ENCODE results near the gene SH3BP2.
"Not testable (repeated sequence)": the region's sequence is repeated elsewhere in the genome, so short reads cannot be mapped to it uniquely, and the experiment has no call there.

The SH3BP2 gene

GRCh38 chr4:2792711-2793585, at the start of gene SH3BP2:
Gene SH3BP2 (plus strand): TSS chr4:2793085. CDS start chr4:2820618, 27,533 bp downstream.
- DNase-seq, result peak; percentile 80

- DNase-seq, result no peak
Observed at GRCh38 chr4:2743518-2744445, 49.1 kb upstream of the SH3BP2 start.

GRCh38 chr4:2744576-2745270, 48.2 kb upstream of the SH3BP2 start:
- no peak for DNase-seq

DNA sequence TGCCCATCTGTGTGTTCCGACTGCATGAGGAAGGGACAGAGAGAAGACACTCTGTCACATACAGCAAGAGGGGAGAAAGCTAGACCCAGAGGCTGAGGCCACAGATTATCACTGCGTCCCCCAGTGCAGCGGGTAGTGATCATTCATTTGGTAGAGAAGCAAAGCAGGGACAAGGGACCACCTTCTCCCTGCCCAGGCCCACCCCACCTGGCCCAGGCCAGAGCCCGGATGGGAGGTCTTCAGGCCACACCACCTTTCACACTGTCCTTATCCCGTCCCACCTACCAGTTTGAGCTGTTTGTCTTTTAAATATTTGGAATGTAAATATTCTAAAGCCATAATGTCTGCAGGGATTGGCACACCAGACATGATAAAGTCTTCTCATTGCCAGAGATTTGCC, 47.4 kb upstream of the SH3BP2 start:
- DNase-seq, result no peak

DNA sequence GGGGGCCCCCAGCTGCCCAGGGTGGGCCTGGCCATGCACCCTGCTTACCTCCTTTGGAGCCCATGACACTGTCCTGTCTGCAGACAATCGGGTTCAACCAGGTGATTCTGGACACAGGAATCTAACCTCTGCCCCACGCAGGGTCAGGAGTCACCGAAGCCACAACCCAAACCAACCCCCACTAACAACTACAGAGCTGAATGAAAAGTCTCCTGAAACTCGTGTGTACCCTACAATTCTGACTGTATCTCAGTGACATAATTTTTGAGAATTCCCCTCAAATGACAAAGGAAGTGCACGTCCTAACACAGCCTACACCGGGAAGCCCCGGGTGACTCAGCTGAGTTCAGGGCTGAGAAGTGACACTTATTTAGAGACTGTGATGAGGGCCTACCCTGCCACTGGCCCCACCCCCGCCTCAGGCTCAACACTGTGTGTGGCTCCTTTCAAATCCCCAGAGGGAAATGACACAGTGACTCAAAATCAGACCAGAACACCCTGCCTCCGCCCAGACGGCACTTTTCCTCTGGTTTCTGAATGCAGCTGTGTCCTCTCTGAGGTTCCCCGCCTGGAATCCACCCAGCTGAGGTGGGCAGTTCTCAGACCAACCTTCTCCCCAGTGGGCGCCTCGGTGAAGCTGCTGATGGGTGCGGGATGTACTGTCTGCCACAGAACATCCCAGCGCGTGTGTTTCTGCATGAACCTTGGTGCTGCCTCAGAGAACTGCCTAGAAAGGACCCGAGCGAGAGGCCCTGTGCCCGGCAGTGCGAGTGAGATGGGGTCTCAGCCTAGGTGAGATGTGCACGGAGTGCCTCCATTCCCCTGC, 46.7 kb upstream of the SH3BP2 start:
- peak; percentile 88 for DNase-seq

GRCh38 chr4:2746891-2747695, 45.8 kb upstream of the SH3BP2 start:
- no peak for DNase-seq

GRCh38 chr4:2750719-2751605, 41.9 kb upstream of the SH3BP2 start:
- no peak for DNase-seq

GRCh38 chr4:2753436-2753835, 39.4 kb upstream of the SH3BP2 start:
- no peak for DNase-seq

- DNase-seq, result peak; percentile 11
Observed at GRCh38 chr4:2754848-2755819, 37.8 kb upstream of the SH3BP2 start.

DNA sequence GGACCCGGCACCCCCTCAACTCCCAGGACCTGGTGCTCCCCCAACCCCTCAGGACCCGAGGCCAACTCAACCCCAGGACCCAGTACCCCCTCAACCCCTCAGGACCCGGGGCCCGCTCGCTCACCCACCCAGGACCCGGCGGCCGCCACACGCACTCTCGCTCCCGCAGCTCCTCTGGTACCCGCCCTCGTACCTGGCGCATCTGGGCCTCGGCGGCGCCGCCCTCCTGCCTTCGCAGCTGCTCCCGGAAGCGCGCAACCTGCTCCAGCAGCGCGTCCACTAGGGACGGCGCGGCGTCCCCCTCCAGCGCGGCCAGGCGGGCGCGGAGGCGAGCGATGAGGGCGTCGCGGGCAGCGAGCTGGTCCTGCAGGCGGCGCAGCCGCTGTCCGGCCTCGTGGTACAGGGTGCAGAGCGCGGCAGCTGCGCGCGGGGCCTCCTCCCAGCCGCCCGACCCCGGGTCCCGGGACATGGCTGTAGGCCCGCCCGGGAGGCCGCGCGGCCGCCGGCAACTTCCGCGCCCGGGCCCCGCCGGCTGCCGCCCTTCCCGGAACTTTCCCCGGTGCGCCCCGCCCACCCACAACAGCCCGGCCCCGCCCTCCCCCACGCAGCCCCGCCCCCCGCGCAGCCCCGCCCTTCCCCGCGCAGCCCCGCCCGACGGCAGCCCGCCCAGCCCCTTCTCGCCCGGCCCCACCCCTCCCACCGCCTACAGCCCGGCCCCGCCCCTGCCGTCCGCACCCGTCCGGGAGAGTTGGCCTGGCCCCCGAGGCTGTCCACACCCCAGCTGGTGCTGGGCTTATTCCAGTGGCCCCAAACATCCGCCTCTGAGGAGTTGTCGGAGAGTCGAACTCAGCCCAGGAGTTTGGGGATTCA, 36.8 kb upstream of the SH3BP2 start, which contains the start of gene TNIP2:
TNIP2 (minus strand) TSS at position 516 of the 870 bp plus-strand sequence; CDS start at position 469, 47 bp downstream.
- peak; percentile 83 for DNase-seq

GRCh38 chr4:2756691-2757350, 36.1 kb upstream of the SH3BP2 start:
- DNase-seq, result no peak

DNA sequence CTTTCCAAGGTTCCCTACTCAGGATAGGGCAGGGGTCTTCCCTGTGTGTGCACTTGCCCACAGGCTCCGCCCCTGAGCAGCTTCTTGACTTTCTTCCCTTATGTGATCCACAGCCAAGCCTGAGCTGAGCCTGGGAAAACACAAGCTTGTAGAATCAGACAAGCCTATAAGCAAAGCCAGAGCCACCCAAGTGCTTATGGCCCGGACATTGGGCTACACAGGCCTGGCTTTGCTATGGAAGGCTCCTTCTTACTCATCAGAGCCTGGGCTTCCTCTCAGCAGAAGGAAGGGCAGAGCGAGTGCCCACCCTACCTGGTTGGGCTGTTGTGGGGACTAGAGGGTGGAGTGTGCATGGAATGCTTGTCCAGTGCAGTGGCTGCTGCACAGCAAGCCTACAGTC, 35.5 kb upstream of the SH3BP2 start:
- DNase-seq, result no peak

GRCh38 chr4:2761035-2761923, 31.6 kb upstream of the SH3BP2 start:
- no peak for DNase-seq

DNA sequence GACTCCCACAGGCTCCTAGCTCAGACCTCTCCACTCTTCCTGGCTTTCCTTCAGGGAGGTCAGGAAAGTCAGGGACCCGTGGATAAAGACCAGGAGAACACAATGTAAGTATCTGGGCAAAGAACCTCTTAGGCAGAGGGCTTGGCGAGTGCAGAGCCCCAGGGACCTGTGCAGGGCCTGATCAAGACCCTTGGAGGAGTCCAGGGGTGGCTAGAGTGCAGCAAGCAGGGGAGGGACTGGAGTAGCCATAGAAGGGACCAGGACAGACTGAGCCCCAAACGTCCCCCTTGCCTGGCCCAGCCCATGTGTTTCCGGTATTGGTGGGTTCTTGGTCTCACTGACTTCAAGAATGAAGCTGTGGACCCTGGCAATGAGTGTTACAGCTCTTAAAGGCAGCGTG, 30.8 kb upstream of the SH3BP2 start:
- DNase-seq, result no peak

- DNase-seq, result not testable (repeated sequence)
Observed at GRCh38 chr4:2762486-2763370, 30.2 kb upstream of the SH3BP2 start.

Measured in CD4-positive, alpha-beta T cell treated with Interleukin-6 for 4 hours (primary cell).